Tibial nerve (tissue), 4 donors: ENCODE measurements around the gene KRT82. TPM values are rescaled to one million over a fixed set of nuclear protein-coding genes. Genes with fewer than 3 reads are reported as not detected.

Experiments used
- DNase-seq, 2 donors: peaks; one replicate each; pipeline ENCODE4 v3.0.0-alpha.2; 2019; ENCODE audit warnings: low spot score in 2 of 2
- H3K27ac ChIP-seq, 4 donors: fragments of 200-600 bp; sonication (generic) in 3 of 4; one replicate each; pipeline ENCODE4 v1.5.1; 2017 to 2019; ENCODE audit warnings: mild to moderate bottlenecking in 1 of 4
- H3K27me3 ChIP-seq, 2 donors: fragments of 200-600 bp; sonication (generic) in 1 of 2; one replicate each; pipeline versions ENCODE4 v1.5.1 to v1.6.0; 2017 to 2019
- H3K36me3 ChIP-seq, 3 donors: fragments of 200-600 bp; sonication (generic); one replicate each; pipeline ENCODE4 v1.5.1; 2018 to 2019
- H3K4me1 ChIP-seq, 4 donors: fragments of 200-600 bp; sonication (generic) in 3 of 4; one replicate each; pipeline ENCODE4 v1.5.1; 2017 to 2019
- H3K4me3 ChIP-seq, 4 donors: fragments of 200-600 bp; sonication (generic) in 3 of 4; one replicate each; pipeline ENCODE4 v1.5.1; 2017 to 2019; ENCODE audit warnings: mild to moderate bottlenecking in 1 of 4, moderate library complexity in 1 of 4
- H3K9me3 ChIP-seq, 4 donors: fragments of 200-600 bp; sonication (generic) in 3 of 4; one replicate each; pipeline ENCODE4 v1.5.1; 2017 to 2019
- EP300 ChIP-seq, 2 donors: sonication (generic); formaldehyde crosslinking; IDR thresholded peaks; one replicate each; pipeline ENCODE4 v1.6.1; 2017; ENCODE audit warnings: antibody characterized with exemption in 2 of 2, mild to moderate bottlenecking in 1 of 2
- POLR2A ChIP-seq, 2 donors: fragments of 450-650 bp; IDR thresholded peaks; one replicate each; pipeline ENCODE4 v1.6.1; 2017; ENCODE audit warnings: antibody characterized with exemption in 2 of 2, mild to moderate bottlenecking in 2 of 2, moderate library complexity in 2 of 2
- WGBS, 2 donors: methylation state at CpG; one replicate each; pipeline ENCODE4 v1.1.5; 2018; 5-methylcytosine and 5-hydroxymethylcytosine counted together
- total RNA-seq, 4 donors: library from RNA; depleted of rRNA; stranded (reverse); fragments of >200 nt; gene quantifications; one replicate each; pipeline ENCODE4 v1.1.0, GENCODE V29; 2016
- TF ChIP-seq, protein P1 (sequence below), 5 experiments: fragments of 200-600 bp in 3 of 5; fragments of 450-650 bp in 2 of 5; sonication (generic) in 3 of 5; IDR thresholded peaks; one replicate each; pipeline ENCODE4 v1.5.1; 2016 to 2019; ENCODE audit warnings: antibody characterized with exemption in 5 of 5, mild to moderate bottlenecking in 3 of 5, moderate library complexity in 2 of 5

Gene KRT82
- total RNA-seq, 4 donors from 2014 or later: not detected

DNA sequence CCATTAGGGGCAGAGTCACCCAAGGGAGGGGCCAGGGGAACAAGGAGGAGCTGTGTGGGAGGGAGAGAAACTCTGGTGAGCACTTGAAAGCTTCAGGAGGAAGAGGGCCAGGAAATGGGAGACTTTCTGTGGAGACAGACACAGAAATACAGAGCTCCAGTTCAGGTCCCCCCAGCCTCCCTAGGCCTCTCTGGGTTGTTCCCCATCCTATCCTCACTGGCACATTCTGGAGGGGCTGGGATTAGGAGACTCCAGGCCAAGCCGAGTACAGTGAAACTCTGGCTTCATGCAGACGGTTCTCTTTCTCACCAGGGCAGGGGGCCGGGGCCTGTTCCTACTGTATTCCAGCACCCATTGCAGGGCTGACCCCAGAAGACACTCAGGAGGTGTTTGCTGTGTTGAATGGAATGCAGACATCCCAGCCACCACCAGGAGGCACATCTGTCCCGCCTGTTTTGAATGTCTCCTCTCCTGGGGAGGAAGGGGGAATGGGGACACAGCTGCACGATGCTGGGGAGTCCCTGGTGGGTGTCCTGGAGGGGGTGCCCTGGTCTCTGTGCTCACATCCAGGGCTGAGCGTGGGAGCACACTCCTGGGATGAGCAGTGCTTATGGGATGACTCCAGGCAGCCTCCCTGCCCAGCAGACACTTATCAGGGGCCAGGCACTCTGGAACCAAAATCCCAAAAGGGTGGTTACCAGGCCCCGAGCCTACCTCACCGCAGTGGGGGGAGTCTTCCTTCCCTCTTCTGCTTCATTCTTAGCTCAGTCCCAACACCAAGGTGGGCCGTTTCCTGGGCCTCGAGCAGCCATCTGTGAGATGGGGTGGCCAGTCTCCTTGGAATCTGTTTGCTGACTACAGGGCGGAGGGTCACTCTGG, 15.2 kb downstream of the KRT82 start:
- H3K36me3 ChIP-seq: no peaks in the 10 kb centered on the region
- 64 to 67% methylated on average over 9 to 11 of the region's 11 CpGs for WGBS, 2 donors
- no peak for DNase-seq
- peaks cover 0 to 5% (median 0%) of the 10 kb centered on the region in 4 donors for H3K4me1 ChIP-seq
- H3K27ac ChIP-seq: no peak overlapping the region
- H3K27me3 ChIP-seq: peaks cover 0 to 6% of the 10 kb centered on the region in 2 donors
- TF ChIP-seq, protein P1, sequence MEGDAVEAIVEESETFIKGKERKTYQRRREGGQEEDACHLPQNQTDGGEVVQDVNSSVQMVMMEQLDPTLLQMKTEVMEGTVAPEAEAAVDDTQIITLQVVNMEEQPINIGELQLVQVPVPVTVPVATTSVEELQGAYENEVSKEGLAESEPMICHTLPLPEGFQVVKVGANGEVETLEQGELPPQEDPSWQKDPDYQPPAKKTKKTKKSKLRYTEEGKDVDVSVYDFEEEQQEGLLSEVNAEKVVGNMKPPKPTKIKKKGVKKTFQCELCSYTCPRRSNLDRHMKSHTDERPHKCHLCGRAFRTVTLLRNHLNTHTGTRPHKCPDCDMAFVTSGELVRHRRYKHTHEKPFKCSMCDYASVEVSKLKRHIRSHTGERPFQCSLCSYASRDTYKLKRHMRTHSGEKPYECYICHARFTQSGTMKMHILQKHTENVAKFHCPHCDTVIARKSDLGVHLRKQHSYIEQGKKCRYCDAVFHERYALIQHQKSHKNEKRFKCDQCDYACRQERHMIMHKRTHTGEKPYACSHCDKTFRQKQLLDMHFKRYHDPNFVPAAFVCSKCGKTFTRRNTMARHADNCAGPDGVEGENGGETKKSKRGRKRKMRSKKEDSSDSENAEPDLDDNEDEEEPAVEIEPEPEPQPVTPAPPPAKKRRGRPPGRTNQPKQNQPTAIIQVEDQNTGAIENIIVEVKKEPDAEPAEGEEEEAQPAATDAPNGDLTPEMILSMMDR (IDR thresholded peaks at IDR 0.05): peak in 4 of 5 experiments; percentile 11 to 58 (median 44)
- TF ChIP-seq POLR2A (IDR thresholded peaks at IDR 0.05): no peak
- H3K4me3 ChIP-seq: no peak overlapping the region
- no peaks in the 10 kb centered on the region for H3K9me3 ChIP-seq

DNA sequence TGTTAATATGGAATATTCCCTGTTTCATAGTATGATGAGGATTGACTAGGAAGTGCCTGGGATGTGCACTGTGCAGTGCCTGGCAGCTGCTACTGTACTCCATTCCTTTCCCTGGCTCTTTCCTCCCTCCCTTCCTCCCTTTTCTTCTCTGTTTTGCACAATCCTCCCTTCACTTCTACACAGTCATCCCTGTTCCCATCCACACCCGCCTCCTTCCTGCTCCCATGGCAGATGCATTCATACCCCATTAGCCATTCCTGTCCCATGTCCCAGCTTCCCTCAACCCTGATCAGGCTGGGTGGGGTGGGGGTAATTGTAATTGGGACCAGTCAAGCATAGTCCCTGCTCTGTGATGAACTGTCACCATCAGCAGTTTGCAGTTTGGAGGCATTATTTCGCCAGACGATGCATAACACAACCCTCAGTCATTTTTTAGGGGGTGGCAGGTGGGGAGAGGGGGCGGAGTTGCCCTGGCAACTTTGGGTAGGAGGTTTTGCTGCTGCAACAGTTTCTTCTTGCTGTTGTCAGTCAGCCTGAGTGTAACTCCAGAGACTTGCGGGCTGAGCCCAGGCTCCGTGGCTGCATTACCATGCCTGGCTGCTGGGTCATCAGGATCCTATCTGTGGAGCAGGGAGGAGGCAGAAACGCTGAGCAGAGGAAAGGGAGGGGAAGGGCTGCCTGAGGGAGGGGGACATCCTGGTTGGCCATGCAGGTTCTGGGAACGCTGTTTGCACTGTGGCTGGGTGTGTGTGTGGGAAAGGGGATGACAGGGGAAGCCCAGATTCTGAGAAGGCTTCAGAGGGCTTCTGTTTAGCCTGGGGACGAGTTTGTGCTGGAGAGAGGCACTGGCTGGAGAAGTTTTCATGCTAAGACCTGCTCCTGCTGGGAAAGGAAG, 16.6 kb downstream of the KRT82 start:
- no peak for DNase-seq
- Histone ChIP-seq H3K36me3 (no peaks in the 10 kb centered on the region), H3K4me3 (no peak overlapping the region), H3K27me3 (peaks cover 0 to 6% of the 10 kb centered on the region in 2 donors), H3K27ac (no peak overlapping the region), H3K4me1 (peaks cover 0 to 5% (median 0%) of the 10 kb centered on the region in 4 donors), H3K9me3 (no peaks in the 10 kb centered on the region)
- TF ChIP-seq EP300 (IDR thresholded peaks at IDR 0.05): no peak
- TF ChIP-seq, protein P1 (IDR thresholded peaks at IDR 0.05): no peak
- no peak for TF ChIP-seq POLR2A (IDR thresholded peaks at IDR 0.05)
- WGBS, 2 donors: 44 to 52% methylated on average over 9 of the region's 9 CpGs

DNA sequence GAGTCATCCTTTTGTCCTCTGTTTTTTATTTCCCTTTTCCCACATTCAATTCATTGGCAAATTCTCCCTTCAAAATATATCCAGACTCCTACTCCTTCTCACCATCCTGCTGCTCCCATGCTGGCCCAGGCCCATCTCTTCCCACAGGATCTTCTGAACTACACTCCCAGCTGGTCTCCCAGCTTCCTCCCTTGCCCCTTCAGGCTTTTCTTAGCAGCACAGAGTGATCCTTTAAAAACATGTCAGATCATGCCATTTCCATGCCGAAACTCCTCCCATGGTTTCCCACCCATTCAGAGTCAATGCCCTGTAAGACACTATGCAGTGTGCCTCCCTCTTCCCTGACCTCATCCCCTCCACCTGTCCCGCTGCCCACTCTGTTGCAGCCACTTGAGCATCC, 18.3 kb downstream of the KRT82 start:
- no peak for TF ChIP-seq POLR2A (IDR thresholded peaks at IDR 0.05)
- TF ChIP-seq, protein P1 (IDR thresholded peaks at IDR 0.05): no peak
- TF ChIP-seq EP300 (IDR thresholded peaks at IDR 0.05): no peak
- Histone ChIP-seq H3K9me3 (no peaks in the 10 kb centered on the region), H3K36me3 (no peaks in the 10 kb centered on the region), H3K4me3 (no peak overlapping the region), H3K4me1 (peaks cover 0 to 5% (median 0%) of the 10 kb centered on the region in 4 donors), H3K27me3 (peaks cover 0 to 6% of the 10 kb centered on the region in 2 donors), H3K27ac (no peak overlapping the region)
- 83 to 87% methylated on average over 2 of the region's 2 CpGs for WGBS, 2 donors
- no peak for DNase-seq

DNA sequence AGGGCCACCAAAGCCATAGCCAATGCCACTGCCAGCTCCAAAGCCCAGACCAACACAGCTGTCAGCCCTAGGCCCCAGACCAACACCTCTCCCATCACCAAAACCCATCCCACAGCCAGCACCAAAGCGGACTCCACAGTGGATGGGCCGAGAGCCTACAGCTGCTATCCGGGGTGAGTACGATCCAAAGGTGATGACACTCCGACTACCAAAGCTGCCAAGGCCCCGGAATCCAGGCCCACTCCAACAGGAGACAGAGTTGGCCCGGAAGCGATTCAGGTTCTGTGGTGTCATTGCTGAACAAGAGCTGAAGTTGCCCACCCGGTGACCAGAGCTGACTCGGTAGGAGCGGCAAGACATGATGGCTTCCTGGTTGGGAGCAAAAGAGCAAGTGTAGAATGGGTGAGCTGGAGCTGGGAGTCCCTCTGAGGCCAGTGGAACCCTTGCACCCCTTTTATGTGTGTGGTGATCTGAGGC, 20.9 kb downstream of the KRT82 start, which contains the start of gene KRT84:
KRT84 (minus strand) TSS at position 427 of the 477 bp plus-strand sequence; CDS start at position 360, 67 bp downstream.
- H3K4me1 ChIP-seq: no peaks in the 10 kb centered on the region
- no peak for DNase-seq
- no peak for TF ChIP-seq POLR2A (IDR thresholded peaks at IDR 0.05)
- TF ChIP-seq, protein P1 (IDR thresholded peaks at IDR 0.05): no peak
- TF ChIP-seq EP300 (IDR thresholded peaks at IDR 0.05): no peak

More for the DNA sequence above, 20.9 kb downstream of the KRT82 start, which contains the start of gene KRT84:
- H3K27me3 ChIP-seq: peaks cover 0 to 6% of the 10 kb centered on the region in 2 donors
- no peaks in the 10 kb centered on the region for H3K36me3 ChIP-seq
- WGBS, 2 donors: 92 to 95% methylated on average over 9 to 11 of the region's 11 CpGs
- no peak within 1 kb of the TSS for H3K4me3 ChIP-seq
- H3K9me3 ChIP-seq: no peaks in the 10 kb centered on the region
- H3K27ac ChIP-seq: no peak within 1 kb of the TSS
